Ishikawa (cell line): ENCODE measurements around the gene RAD51B.

Source experiments
- CREB1 ChIP-seq: IDR thresholded peaks from 2 replicates; pipeline ENCODE4 v1.6.1; 2012; ENCODE audit warnings: low read depth
- NFIC ChIP-seq: IDR thresholded peaks from 2 replicates; pipeline ENCODE4 v1.6.1; 2012

DNA sequence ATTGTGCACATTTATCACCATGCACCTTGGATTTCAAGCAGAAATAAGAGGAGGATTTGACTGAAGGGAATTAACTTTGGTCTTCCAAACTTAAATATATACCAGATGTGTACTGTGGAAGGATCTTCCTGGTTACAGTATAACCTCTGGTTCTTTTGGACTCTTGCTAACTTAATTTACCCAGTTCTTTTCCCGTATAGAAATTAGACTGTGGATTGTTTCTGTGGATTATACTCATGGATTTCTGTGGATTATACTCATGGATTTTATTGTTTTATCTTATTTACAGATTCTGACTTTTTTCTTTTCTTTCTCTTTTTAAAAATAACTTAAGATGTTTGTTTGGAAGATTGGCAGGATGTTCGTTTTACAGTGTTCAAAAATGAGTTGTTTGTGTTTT lies 215.3 kb downstream of the RAD51B start:
- no peak for TF ChIP-seq CREB1
- TF ChIP-seq NFIC, result no peak
